GM19043 (cell line): Measurements from ENCODE around the gene CCDC6.
A peak's percentile ranks its signal among the peaks of the same experiment; 100 is the strongest.

Experiments
- ATAC-seq: cut with Tn5 transposase; IDR thresholded peaks from one replicate; pipeline ENCODE4 v1.9.1; 2021; ENCODE audit warnings: low read depth; ENCODE audit not compliant: unreplicated experiment

CCDC6 gene

GRCh38 chr10:59907537-59907917, 1.2 kb upstream of the CCDC6 start:
- no peak for ATAC-seq

DNA sequence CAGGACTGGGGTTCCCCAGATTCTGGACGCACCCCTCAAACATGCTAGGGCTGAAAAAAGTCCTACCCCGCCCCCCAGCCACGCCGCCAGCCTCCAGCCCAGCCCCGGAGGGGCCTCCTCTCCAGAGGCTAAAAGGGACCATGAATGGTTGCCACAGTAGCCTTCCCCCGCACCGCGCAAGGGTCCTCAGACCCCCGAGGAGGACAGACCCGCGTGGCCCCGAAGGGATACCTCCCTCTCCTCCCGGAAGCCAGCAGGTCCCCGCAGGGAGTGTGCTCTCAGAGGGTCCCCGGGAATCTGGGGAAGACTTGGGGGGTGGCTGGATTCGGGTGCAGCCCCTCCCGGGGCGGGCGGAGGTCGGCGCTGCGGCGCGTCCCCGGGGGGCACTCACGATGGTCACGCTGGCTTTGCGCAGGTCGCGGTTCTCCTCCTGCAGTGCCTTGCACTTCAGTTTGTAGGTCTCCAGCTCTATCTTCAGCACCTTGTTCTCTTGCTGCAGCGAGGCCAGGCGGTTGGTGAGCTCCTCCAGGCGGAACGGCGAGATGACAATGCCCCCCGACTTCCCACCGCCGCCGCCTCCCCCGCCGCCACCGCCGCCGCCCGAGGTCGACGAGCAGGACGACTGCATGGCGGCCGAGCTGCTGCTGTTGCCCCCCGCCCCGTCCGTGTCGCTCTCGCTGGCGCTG, 482 bp downstream of the CCDC6 start:
- ATAC-seq = no peak

- ATAC-seq = peak; percentile 42
Observed at GRCh38 chr10:59905066-59905730, 1.2 kb downstream of the CCDC6 start.

GRCh38 chr10:59904426-59905065, 1.8 kb downstream of the CCDC6 start:
- no peak for ATAC-seq

- no peak for ATAC-seq
Observed at GRCh38 chr10:59903871-59904270, 2.5 kb downstream of the CCDC6 start.

GRCh38 chr10:59902016-59902415, 4.3 kb downstream of the CCDC6 start:
- no peak for ATAC-seq

- ATAC-seq = no peak
Observed at GRCh38 chr10:59901470-59901869, 4.9 kb downstream of the CCDC6 start.

- no peak for ATAC-seq
Observed at GRCh38 chr10:59900048-59900727, 6.2 kb downstream of the CCDC6 start.

GRCh38 chr10:59898125-59898835, 8.1 kb downstream of the CCDC6 start:
- ATAC-seq = no peak

DNA sequence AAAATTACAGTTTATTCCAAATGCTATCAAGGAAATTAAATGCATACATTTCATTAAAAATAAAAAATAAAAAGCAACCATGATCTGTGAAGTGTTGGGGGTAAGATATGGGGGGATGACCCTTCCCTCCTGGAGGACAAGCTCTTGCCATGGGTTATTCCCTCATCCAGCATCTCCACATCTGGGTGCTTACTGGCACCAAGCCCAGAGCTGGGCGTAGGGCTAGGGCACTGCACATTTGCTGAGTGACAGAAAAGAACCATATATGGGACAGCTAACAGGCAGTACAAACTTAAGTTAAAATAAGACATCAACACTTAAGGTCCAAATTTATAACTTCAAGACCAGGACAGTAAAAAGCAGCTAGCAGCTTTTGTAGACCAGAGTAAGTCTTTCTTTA, 10.2 kb downstream of the CCDC6 start:
- ATAC-seq = no peak

- ATAC-seq = no peak
Observed at GRCh38 chr10:59895629-59896116, 10.7 kb downstream of the CCDC6 start.

DNA sequence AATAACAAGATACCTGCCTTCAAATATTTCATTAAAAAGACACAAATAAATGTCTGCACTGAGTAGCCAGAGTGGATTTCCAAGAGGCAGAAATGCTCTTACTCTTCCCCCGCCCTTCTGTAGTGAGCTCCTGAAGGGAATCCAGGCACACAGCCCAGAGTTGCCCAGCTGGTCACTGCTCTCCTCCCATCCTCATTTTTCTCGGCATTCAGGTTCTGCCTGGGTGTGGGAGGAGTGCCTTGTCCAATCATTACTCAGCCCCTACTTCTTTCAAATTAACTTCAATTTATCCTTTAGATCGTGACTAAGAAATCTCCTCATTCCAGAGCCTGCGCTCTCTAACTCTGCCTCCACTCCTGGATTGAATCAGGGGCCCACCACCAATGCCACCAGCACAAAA, 12.2 kb downstream of the CCDC6 start:
- no peak for ATAC-seq

DNA sequence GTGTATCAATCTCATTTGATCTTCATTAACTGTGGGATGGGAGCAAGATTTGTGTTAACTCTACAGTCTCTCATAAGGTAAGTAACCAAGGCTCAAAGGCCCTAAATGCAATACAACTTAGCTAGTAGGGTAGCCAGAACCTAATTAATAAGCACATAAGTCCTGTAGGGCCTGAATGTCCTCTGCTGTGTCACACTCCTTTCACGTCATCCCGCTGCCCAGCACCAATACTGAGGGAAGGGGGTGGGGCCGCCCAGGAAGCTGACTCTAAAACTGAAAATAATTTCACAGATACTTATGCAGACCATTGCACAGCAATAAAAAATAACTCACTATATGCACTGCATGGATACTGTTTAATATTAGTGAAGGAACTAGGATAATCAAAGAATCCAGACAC, 13.7 kb downstream of the CCDC6 start:
- ATAC-seq = no peak

- ATAC-seq = no peak
Observed at GRCh38 chr10:59891936-59892335, 14.4 kb downstream of the CCDC6 start.

- peak; percentile 48 for ATAC-seq
Observed at GRCh38 chr10:59891349-59891748, 15.0 kb downstream of the CCDC6 start.

DNA sequence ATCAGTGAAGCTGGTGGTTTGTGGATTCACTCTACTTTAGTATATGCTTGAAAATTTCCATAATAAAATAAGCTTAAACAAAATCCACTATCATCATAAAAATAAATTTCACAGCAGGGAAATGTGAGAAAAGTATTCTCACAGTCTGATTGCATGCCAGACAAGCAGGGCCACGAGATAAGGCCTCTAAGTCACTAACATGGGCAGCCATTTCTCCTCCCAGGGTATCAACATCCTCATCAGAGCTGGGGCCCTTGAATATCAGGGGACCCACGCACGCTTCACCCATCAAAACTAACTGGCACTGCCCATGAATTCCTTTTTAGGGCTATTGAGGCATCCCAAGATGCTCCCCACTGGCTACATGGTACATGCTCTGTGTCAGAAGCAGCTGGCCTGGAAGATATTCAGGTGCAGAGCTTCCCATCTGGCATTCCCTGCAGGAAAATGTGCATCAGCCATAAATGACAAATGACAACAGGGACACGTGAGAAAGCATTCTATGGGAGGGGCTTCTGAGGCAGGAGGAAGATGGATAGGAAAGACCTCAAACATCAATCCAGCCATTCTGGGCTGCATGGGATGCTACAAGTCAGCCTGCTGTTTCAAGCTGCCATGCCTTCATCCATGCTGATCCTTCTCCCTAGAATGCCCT, 17.4 kb downstream of the CCDC6 start:
- ATAC-seq = no peak

GRCh38 chr10:59887972-59888640, 18.2 kb downstream of the CCDC6 start:
- ATAC-seq = no peak

- ATAC-seq = no peak
Observed at GRCh38 chr10:59887006-59887405, 19.4 kb downstream of the CCDC6 start.

- peak; percentile 84 for ATAC-seq
Observed at GRCh38 chr10:59885430-59886134, 20.8 kb downstream of the CCDC6 start.
